Right atrium auricular region (tissue), 2 donors: ENCODE results near the gene TMEM33. TPM values are rescaled to one million over a fixed set of nuclear protein-coding genes. Genes with fewer than 3 reads are reported as not detected.

Source experiments
- DNase-seq: peaks from one replicate; pipeline ENCODE4 v3.0.0-alpha.2; 2019; ENCODE audit warnings: low spot score
- H3K27ac ChIP-seq, 2 donors: fragments of 200-600 bp; sonication (generic); 1 replicate in 1 of 2; 2 replicates in 1 of 2; pipeline ENCODE4 v1.5.1; 2016 to 2019
- H3K27me3 ChIP-seq, 2 donors: fragments of 200-600 bp; sonication (generic); one replicate each; pipeline versions ENCODE4 v1.5.1 to v1.6.0; 2017 to 2019
- H3K36me3 ChIP-seq: fragments of 200-600 bp; sonication (generic); one replicate; pipeline ENCODE4 v1.5.1; 2016
- H3K4me1 ChIP-seq, 2 donors: fragments of 200-600 bp; sonication (generic); one replicate each; pipeline versions ENCODE4 v1.5.1 to v1.6.0; 2017 to 2019
- H3K4me3 ChIP-seq, 2 donors: fragments of 200-600 bp; sonication (generic); 1 replicate in 1 of 2; 2 replicates in 1 of 2; pipeline ENCODE4 v1.5.1; 2017 to 2019; ENCODE audit warnings: mild to moderate bottlenecking in 1 of 2, moderate library complexity in 1 of 2
- H3K9me3 ChIP-seq, 2 donors: fragments of 200-600 bp; sonication (generic); one replicate each; pipeline ENCODE4 v1.5.1; 2019
- total RNA-seq, 2 donors: library from RNA; depleted of rRNA; stranded (reverse); fragments of >200 nt; gene quantifications; one replicate each; pipeline ENCODE4 v1.1.0, GENCODE V29; 2016
- TF ChIP-seq, protein P1 (sequence below), 2 donors: fragments of 200-600 bp; sonication (generic); IDR thresholded peaks; one replicate each; pipeline ENCODE4 v1.5.1; 2019; ENCODE audit warnings: antibody characterized with exemption in 2 of 2

TMEM33 gene
- total RNA-seq, 2 donors from 2014 or later = 18.2 to 27.1 TPM

GRCh38 chr4:41932988-41933387, 2.2 kb upstream of the TMEM33 start:
- H3K36me3 ChIP-seq = no peaks in the 10 kb centered on the region
- peaks cover 0 to 12% of the 10 kb centered on the region in 2 donors for H3K4me1 ChIP-seq
- H3K4me3 ChIP-seq = no peak overlapping the region
- TF ChIP-seq, protein P1, sequence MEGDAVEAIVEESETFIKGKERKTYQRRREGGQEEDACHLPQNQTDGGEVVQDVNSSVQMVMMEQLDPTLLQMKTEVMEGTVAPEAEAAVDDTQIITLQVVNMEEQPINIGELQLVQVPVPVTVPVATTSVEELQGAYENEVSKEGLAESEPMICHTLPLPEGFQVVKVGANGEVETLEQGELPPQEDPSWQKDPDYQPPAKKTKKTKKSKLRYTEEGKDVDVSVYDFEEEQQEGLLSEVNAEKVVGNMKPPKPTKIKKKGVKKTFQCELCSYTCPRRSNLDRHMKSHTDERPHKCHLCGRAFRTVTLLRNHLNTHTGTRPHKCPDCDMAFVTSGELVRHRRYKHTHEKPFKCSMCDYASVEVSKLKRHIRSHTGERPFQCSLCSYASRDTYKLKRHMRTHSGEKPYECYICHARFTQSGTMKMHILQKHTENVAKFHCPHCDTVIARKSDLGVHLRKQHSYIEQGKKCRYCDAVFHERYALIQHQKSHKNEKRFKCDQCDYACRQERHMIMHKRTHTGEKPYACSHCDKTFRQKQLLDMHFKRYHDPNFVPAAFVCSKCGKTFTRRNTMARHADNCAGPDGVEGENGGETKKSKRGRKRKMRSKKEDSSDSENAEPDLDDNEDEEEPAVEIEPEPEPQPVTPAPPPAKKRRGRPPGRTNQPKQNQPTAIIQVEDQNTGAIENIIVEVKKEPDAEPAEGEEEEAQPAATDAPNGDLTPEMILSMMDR (IDR thresholded peaks at IDR 0.05) = no peak
- H3K9me3 ChIP-seq = no peaks in the 10 kb centered on the region
- no peak overlapping the region for H3K27ac ChIP-seq
- H3K27me3 ChIP-seq = no peaks in the 10 kb centered on the region
- no peak for DNase-seq

GRCh38 chr4:41933997-41934503, 1.2 kb upstream of the TMEM33 start:
- TF ChIP-seq, protein P1 (IDR thresholded peaks at IDR 0.05) = no peak

DNA sequence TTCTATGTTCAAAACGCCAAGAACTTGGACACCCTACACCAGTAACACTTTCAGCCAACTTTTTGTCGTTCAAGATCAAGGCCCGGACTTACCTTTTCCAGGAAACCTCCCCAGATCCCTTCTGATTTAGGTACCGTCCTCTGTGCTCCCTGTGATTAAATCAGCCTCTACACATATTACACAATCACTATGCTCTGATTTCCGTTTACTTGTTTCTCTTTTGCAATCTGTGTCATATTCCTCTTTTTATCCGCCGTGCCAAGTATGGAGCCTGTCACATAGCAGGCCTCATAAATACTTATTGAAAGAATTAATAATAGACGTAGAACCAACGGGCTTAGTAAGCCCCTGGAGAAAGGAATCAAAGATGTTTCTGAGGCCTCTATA, 722 bp upstream of the TMEM33 start:
- Histone ChIP-seq H3K27ac (peak overlapping the region in 1 of 2 donors; percentile 80), H3K4me1 (peaks cover 0 to 12% of the 10 kb centered on the region in 2 donors)
- TF ChIP-seq, protein P1 (IDR thresholded peaks at IDR 0.05) = no peak

More at GRCh38 chr4:41933997-41934503, 1.2 kb upstream of the TMEM33 start:
- Histone ChIP-seq H3K4me1 (peaks cover 0 to 12% of the 10 kb centered on the region in 2 donors), H3K9me3 (no peaks in the 10 kb centered on the region), H3K27me3 (no peaks in the 10 kb centered on the region), H3K4me3 (peak overlapping the region in 1 of 2 donors; percentile 95), H3K27ac (no peak overlapping the region), H3K36me3 (peaks cover under 1% of the 10 kb centered on the region)
- DNase-seq = no peak

GRCh38 chr4:41935652-41936021, 408 bp downstream of the TMEM33 start:
- Histone ChIP-seq H3K4me3 (peak overlapping the region; percentile 94 to 95), H3K27ac (peak overlapping the region; percentile 80 to 84), H3K9me3 (no peaks in the 10 kb centered on the region), H3K36me3 (peaks cover 9% of the 10 kb centered on the region), H3K27me3 (no peaks in the 10 kb centered on the region), H3K4me1 (peaks cover 0 to 12% of the 10 kb centered on the region in 2 donors)
- TF ChIP-seq, protein P1 (IDR thresholded peaks at IDR 0.05) = no peak
- DNase-seq = no peak

More for the DNA sequence above, 722 bp upstream of the TMEM33 start:
- Histone ChIP-seq H3K27me3 (no peaks in the 10 kb centered on the region), H3K36me3 (peaks cover 5% of the 10 kb centered on the region), H3K4me3 (peak overlapping the region; percentile 94 to 95), H3K9me3 (no peaks in the 10 kb centered on the region)
- DNase-seq = no peak

DNA sequence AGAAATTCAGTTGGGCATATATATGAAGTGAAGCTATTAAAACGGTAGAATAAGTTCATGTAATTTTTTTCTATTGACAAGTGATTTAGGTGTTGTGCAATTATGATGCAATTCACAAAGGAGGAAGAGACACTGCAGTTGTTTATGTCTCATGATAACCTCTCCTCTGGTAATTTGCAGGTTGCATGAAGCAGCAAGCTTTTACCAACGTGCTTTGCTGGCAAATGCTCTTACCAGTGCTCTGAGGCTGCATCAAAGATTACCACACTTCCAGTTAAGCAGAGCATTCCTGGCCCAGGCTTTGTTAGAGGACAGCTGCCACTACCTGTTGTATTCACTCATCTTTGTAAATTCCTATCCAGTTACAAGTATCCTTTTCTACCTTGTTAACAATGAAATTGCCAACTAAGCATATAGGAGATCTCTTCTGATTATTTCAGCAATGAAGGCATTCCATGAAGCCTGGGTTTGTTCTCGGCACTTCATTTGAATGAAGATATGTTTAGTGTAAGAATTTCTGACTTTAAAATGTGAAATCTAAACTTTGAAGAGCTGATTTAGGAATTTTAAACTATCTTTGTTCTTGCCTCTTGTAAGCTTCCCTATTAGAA, 3.9 kb downstream of the TMEM33 start:
- Histone ChIP-seq H3K4me3 (no peak overlapping the region), H3K27me3 (no peaks in the 10 kb centered on the region), H3K9me3 (no peaks in the 10 kb centered on the region), H3K4me1 (peaks cover 0 to 12% of the 10 kb centered on the region in 2 donors), H3K36me3 (peaks cover 15% of the 10 kb centered on the region), H3K27ac (no peak overlapping the region)
- TF ChIP-seq, protein P1 (IDR thresholded peaks at IDR 0.05) = no peak
- no peak for DNase-seq
